Measurements from ENCODE around the gene PKNOX2.

GRCh38 chr11:125210066-125210465, 45.5 kb downstream of the PKNOX2 start:
- TF ChIP-seq CTCF (IDR thresholded peaks at IDR 0.05; ENCODE audit: borderline replicate concordance, extremely low read depth, low read length, poor library complexity, severe bottlenecking) (no peak), EZH2 (IDR thresholded peaks at IDR 0.05; ENCODE audit: borderline replicate concordance, low read depth, low read length, severe bottlenecking) (no peak)
